Left ventricle myocardium inferior (tissue), 1 donor: ENCODE measurements around the gene MYO5B. TPM values are rescaled to one million over a fixed set of nuclear protein-coding genes. Genes with fewer than 3 reads are reported as not detected.

ENCODE experiments used
- DNase-seq: peaks from one replicate; pipeline ENCODE4 v3.0.0-alpha.2; 2020
- H3K27ac ChIP-seq: fragments of 200-600 bp; replicated peaks from 2 replicates; pipeline ENCODE4 v1.8.0; 2021
- H3K27me3 ChIP-seq: fragments of 200-600 bp; 2 replicates; pipeline ENCODE4 v1.8.0; 2021; ENCODE audit warnings: low read depth
- H3K36me3 ChIP-seq: fragments of 200-600 bp; 2 replicates; pipeline ENCODE4 v1.8.0; 2021
- H3K4me1 ChIP-seq: fragments of 200-600 bp; 2 replicates; pipeline ENCODE4 v1.8.0; 2021
- H3K4me3 ChIP-seq: fragments of 200-600 bp; 2 replicates; pipeline ENCODE4 v1.8.0; 2021; ENCODE audit warnings: mild to moderate bottlenecking, moderate library complexity
- H3K9me3 ChIP-seq: fragments of 200-600 bp; replicated peaks from 2 replicates; pipeline ENCODE4 v1.8.0; 2021
- intact Hi-C: fragments of 100-400 bp; cut with micrococcal nuclease; formaldehyde crosslinking; loops from one replicate; pipeline ENCODE4 v1.11.0; 2022
- total RNA-seq: library from RNA; stranded (reverse); fragmentation: NEBNext Ultra II Directional; extraction: Animal tissue kit (Norgen Biotek cat#: 25700); gene quantifications from one replicate; pipeline ENCODE4 v1.2.1, GENCODE V29; 2021
- TF ChIP-seq, protein P1 (sequence below): fragments of 200-600 bp; IDR thresholded peaks from 2 replicates; pipeline ENCODE4 v1.8.0; 2021; ENCODE audit warnings: antibody characterized with exemption, mild to moderate bottlenecking, borderline replicate concordance
- donor health status: DM: no; HTN: yes; CAD: no; lungs with severe emphysema.

The MYO5B gene
- total RNA-seq, 1 donor from 2014 or later, result 0.44 TPM

GRCh38 chr18:49862656-49863385 lies 332.1 kb downstream of the MYO5B start:
- intact Hi-C loops, result loop anchor here (5.0 kb wide), 1 partner anchor 351 kb away; no protein-coding TSS in a partner anchor
- Histone ChIP-seq H3K9me3 (no peaks in the 10 kb centered on the region), H3K27me3 (peaks cover 21% of the 10 kb centered on the region), H3K27ac (no peak overlapping the region), H3K4me3 (no peak overlapping the region), H3K4me1 (peaks cover 3% of the 10 kb centered on the region), H3K36me3 (no peaks in the 10 kb centered on the region)
- TF ChIP-seq, protein P1, sequence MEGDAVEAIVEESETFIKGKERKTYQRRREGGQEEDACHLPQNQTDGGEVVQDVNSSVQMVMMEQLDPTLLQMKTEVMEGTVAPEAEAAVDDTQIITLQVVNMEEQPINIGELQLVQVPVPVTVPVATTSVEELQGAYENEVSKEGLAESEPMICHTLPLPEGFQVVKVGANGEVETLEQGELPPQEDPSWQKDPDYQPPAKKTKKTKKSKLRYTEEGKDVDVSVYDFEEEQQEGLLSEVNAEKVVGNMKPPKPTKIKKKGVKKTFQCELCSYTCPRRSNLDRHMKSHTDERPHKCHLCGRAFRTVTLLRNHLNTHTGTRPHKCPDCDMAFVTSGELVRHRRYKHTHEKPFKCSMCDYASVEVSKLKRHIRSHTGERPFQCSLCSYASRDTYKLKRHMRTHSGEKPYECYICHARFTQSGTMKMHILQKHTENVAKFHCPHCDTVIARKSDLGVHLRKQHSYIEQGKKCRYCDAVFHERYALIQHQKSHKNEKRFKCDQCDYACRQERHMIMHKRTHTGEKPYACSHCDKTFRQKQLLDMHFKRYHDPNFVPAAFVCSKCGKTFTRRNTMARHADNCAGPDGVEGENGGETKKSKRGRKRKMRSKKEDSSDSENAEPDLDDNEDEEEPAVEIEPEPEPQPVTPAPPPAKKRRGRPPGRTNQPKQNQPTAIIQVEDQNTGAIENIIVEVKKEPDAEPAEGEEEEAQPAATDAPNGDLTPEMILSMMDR, result no peak
- DNase-seq, result no peak

DNA sequence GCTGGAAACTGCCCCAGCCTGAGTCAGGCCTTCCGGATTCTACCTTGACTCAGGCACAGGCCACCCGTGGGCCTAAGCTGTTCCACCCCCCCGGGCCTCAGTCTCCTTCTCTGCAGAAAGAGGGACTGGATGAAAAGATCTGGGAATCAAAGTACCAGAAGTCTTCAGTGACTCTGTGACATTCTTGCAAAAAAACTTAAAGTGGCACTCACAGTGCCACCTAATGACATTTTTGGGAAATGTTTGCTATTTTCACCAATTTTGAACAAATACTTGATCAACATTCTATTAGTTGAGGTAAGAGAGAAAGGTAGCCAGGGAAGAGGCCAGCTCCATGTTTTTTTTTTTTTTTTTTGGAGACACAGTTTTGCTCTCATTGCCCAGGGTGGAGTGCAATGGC lies 333.3 kb downstream of the MYO5B start:
- intact Hi-C loops, result loop anchor here (5.0 kb wide), 1 partner anchor 349 kb away; no protein-coding TSS in a partner anchor
- no peak for DNase-seq
- Histone ChIP-seq H3K4me3 (no peak overlapping the region), H3K4me1 (peaks cover 3% of the 10 kb centered on the region), H3K27me3 (peaks cover 21% of the 10 kb centered on the region), H3K9me3 (no peaks in the 10 kb centered on the region), H3K27ac (no peak overlapping the region), H3K36me3 (no peaks in the 10 kb centered on the region)
- TF ChIP-seq, protein P1, result no peak

DNA sequence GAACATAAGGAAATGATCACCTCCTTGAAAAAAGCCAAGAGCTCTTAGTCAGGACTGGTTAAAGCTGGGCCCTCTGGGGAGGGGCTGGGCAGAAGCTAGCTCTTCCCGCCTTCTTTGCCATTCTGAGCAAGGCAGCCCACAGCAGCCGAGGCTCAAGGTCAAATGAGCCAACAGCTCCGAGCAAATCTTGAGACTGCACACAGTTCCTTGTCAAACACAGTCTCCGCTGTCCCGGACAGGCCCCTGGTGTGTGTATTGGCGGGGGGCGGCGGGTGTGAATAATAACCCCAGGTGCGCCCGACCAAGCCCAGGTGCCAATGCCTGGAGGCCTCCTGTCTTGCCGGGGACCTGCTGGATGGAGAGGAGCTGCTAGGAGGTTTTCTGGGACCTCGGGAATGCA lies 335.2 kb downstream of the MYO5B start:
- Histone ChIP-seq H3K27me3 (peaks cover 18% of the 10 kb centered on the region), H3K9me3 (no peaks in the 10 kb centered on the region), H3K36me3 (no peaks in the 10 kb centered on the region), H3K27ac (no peak overlapping the region), H3K4me1 (peaks cover 3% of the 10 kb centered on the region), H3K4me3 (no peak overlapping the region)
- TF ChIP-seq, protein P1, result no peak
- DNase-seq, result no peak
- intact Hi-C loops, result loop anchor here (5.0 kb wide), 2 partner anchors 297 to 347 kb away; partner anchors contain the start of gene LIPG

- Histone ChIP-seq H3K36me3 (no peaks in the 10 kb centered on the region), H3K9me3 (no peaks in the 10 kb centered on the region), H3K4me3 (no peak overlapping the region), H3K27ac (no peak overlapping the region), H3K27me3 (peaks cover 14% of the 10 kb centered on the region), H3K4me1 (peaks cover 3% of the 10 kb centered on the region)
- TF ChIP-seq, protein P1, result no peak
- DNase-seq, result no peak
- intact Hi-C loops, result loop anchor here (5.0 kb wide), 1 partner anchor 297 kb away; the partner anchor contains the start of gene LIPG
Measured at GRCh38 chr18:49859021-49859359, 336.0 kb downstream of the MYO5B start.

- H3K4me1 ChIP-seq, result peaks cover 3% of the 10 kb centered on the region
- H3K36me3 ChIP-seq, result no peaks in the 10 kb centered on the region
- H3K9me3 ChIP-seq, result no peaks in the 10 kb centered on the region
- intact Hi-C loops, result loop anchor here (5.0 kb wide), 1 partner anchor 296 kb away; the partner anchor contains the start of gene LIPG
- DNase-seq, result peak; percentile 55
- H3K27ac ChIP-seq, result no peak overlapping the region
- TF ChIP-seq, protein P1, result peak; percentile 90
- no peak overlapping the region for H3K4me3 ChIP-seq
- H3K27me3 ChIP-seq, result peaks cover 9% of the 10 kb centered on the region
Measured at GRCh38 chr18:49858309-49859020, 336.5 kb downstream of the MYO5B start.
